PC-3 (cell line): ENCODE measurements around the gene SOX6. TPM values are rescaled to one million over a fixed set of nuclear protein-coding genes. Genes with fewer than 3 reads are reported as not detected.

ENCODE experiments used
- ATAC-seq: fragments of 200-7000 bp; cut with Tn5 transposase; 2 replicates; pipeline ENCODE4 v1.9.1; 2020; ENCODE audit warnings: mild to moderate bottlenecking, moderate library complexity
- BruUV-seq: library from RNA; stranded (reverse); fragments of 400-500 nt; replicated peaks from 2 replicates; lab custom pipeline; 2021; lab: Mats Ljungman, UMichigan
- CTCF ChIA-PET: fragments of 300-600 bp; sonication (Branson Sonifier 250); formaldehyde crosslinking; loops from one replicate; lab custom pipeline; 2022; ENCODE audit warnings: antibody characterized with exemption; lab: Charles Lee
- POLR2A ChIA-PET: fragments of 300-600 bp; sonication (Branson Sonifier 250); formaldehyde crosslinking; loops from one replicate; lab custom pipeline; 2022; ENCODE audit warnings: antibody characterized with exemption; ENCODE audit not compliant: unreplicated experiment; lab: Charles Lee
- DNase-seq: peaks from one replicate; pipeline ENCODE4 v3.0.0-alpha.2; 2015
- H2AFZ ChIP-seq: fragments of 300-600 bp; sonication (generic); 2 replicates; pipeline ENCODE4 v1.6.0; 2016; ENCODE audit warnings: antibody characterized with exemption, low read length
- H3F3A ChIP-seq: fragments of 300-600 bp; sonication (generic); one replicate; pipeline ENCODE4 v1.6.0; 2017; ENCODE audit warnings: antibody characterized with exemption, low read length, control low read depth, mild to moderate bottlenecking; ENCODE audit not compliant: unreplicated experiment
- H3K27ac ChIP-seq: fragments of 300-600 bp; sonication (generic); 2 replicates; pipeline ENCODE4 v1.5.1; 2016; ENCODE audit warnings: mild to moderate bottlenecking, low read length
- H3K27me3 ChIP-seq: fragments of 300-600 bp; sonication (generic); 2 replicates; pipeline ENCODE4 v1.6.1; 2016; ENCODE audit warnings: low read length, mixed read lengths
- H3K36me3 ChIP-seq: fragments of 300-600 bp; sonication (generic); 2 replicates; pipeline ENCODE4 v1.6.1; 2016; ENCODE audit warnings: low read depth, mixed run types, low read length, mixed read lengths
- H3K4me1 ChIP-seq: fragments of 300-600 bp; sonication (generic); 2 replicates; pipeline ENCODE4 v1.5.1; 2016; ENCODE audit warnings: low read length; ENCODE audit not compliant: insufficient read depth
- H3K4me2 ChIP-seq: fragments of 300-600 bp; sonication (generic); 2 replicates; pipeline ENCODE4 v1.6.0; 2016; ENCODE audit warnings: low read length
- H3K4me3 ChIP-seq: fragments of 300-600 bp; sonication (generic); 2 replicates; pipeline ENCODE4 v1.5.1; 2016; ENCODE audit warnings: mild to moderate bottlenecking, low read length, mixed read lengths
- H3K79me2 ChIP-seq: fragments of 300-600 bp; sonication (generic); 2 replicates; pipeline ENCODE4 v1.6.1; 2017; ENCODE audit warnings: low read length, mixed read lengths
- H3K9ac ChIP-seq: fragments of 300-600 bp; sonication (generic); 2 replicates; pipeline ENCODE4 v1.6.0; 2016; ENCODE audit warnings: mild to moderate bottlenecking, low read length
- H3K9me2 ChIP-seq: fragments of 300-600 bp; sonication (generic); replicated peaks from 2 replicates; pipeline ENCODE4 v1.6.1; 2016; ENCODE audit warnings: mixed run types, low read length, mixed read lengths
- H3K9me3 ChIP-seq: fragments of 300-600 bp; sonication (generic); 2 replicates; pipeline ENCODE4 v1.6.1; 2016; ENCODE audit warnings: low read length, mixed read lengths
- H4K20me1 ChIP-seq: fragments of 300-600 bp; sonication (generic); 2 replicates; pipeline ENCODE4 v1.6.1; 2016; ENCODE audit warnings: low read length, mixed read lengths
- CTCF ChIP-seq: fragments of 300-600 bp; sonication (generic); conservative IDR thresholded peaks from 2 replicates; pipeline ENCODE4 v1.5.1; 2017; ENCODE audit warnings: antibody characterized with exemption, low read depth, mild to moderate bottlenecking, low read length
- EZH2 ChIP-seq: fragments of 300-600 bp; sonication (generic); IDR thresholded peaks from one replicate; pipeline ENCODE4 v1.6.1; 2017; ENCODE audit warnings: antibody characterized with exemption, mild to moderate bottlenecking, low read length; ENCODE audit not compliant: unreplicated experiment
- EZH2phosphoT487 ChIP-seq: fragments of 300-600 bp; sonication (generic); IDR thresholded peaks from 2 replicates; pipeline ENCODE4 v1.6.1; 2018; ENCODE audit warnings: mild to moderate bottlenecking, antibody characterized with exemption, low read length, borderline replicate concordance
- intact Hi-C: fragments of 100-400 bp; cut with micrococcal nuclease; formaldehyde crosslinking; loops from 2 replicates; pipeline ENCODE4 v1.9.0; 2023
- total RNA-seq: library from RNA; depleted of rRNA; stranded (reverse); fragments of >200 nt; gene quantifications from 2 replicates; pipeline ENCODE4 v1.2.3, GENCODE V29; 2014

The SOX6 gene
- total RNA-seq, 1 experiment from 2014 or later = not detected

- ATAC-seq (no peak), DNase-seq (no peak)
- H3K9me2 ChIP-seq = no peaks in the 10 kb centered on the region
- TF ChIP-seq EZH2phosphoT487 = no peak
- no peak for TF ChIP-seq EZH2
- no peak for TF ChIP-seq CTCF
- no peak overlapping the region for H2AFZ ChIP-seq
- no peaks in the 10 kb centered on the region for H3F3A ChIP-seq
- H3K79me2 ChIP-seq = no peaks in the 10 kb centered on the region
- ChIA-PET CTCF (no interaction called here), POLR2A (no interaction called here)
- H3K4me1 ChIP-seq = no peaks in the 10 kb centered on the region
- no peaks in the 10 kb centered on the region for H3K27me3 ChIP-seq
- intact Hi-C loops = no loop called here
- H3K4me2 ChIP-seq = no peak overlapping the region
- H3K36me3 ChIP-seq = no peaks in the 10 kb centered on the region
- H3K9ac ChIP-seq = no peak overlapping the region
- no peaks in the 10 kb centered on the region for H4K20me1 ChIP-seq
- no TSS peak for BruUV-seq
- no peak overlapping the region for H3K27ac ChIP-seq
- no peak overlapping the region for H3K4me3 ChIP-seq
- no peaks in the 10 kb centered on the region for H3K9me3 ChIP-seq
Measured at GRCh38 chr11:16169541-16169940, 186.8 kb downstream of the SOX6 start.

GRCh38 chr11:16167706-16168487, 188.4 kb downstream of the SOX6 start:
- Histone ChIP-seq H3K27me3 (no peaks in the 10 kb centered on the region), H3K9ac (no peak overlapping the region), H2AFZ (no peak overlapping the region), H3K27ac (no peak overlapping the region), H3K4me2 (no peak overlapping the region), H3F3A (no peaks in the 10 kb centered on the region), H3K9me2 (no peaks in the 10 kb centered on the region), H3K9me3 (no peaks in the 10 kb centered on the region), H3K79me2 (no peaks in the 10 kb centered on the region), H4K20me1 (no peaks in the 10 kb centered on the region), H3K36me3 (no peaks in the 10 kb centered on the region), H3K4me3 (no peak overlapping the region), H3K4me1 (no peaks in the 10 kb centered on the region)
- BruUV-seq = no TSS peak
- DNase-seq (no peak), ATAC-seq (no peak)
- CTCF ChIA-PET = no interaction called here
- intact Hi-C loops = no loop called here
- no peak for TF ChIP-seq EZH2
- no peak for TF ChIP-seq EZH2phosphoT487
- no peak for TF ChIP-seq CTCF
- POLR2A ChIA-PET = no interaction called here

GRCh38 chr11:16166571-16166970, 189.8 kb downstream of the SOX6 start:
- intact Hi-C loops = no loop called here
- Histone ChIP-seq H3K36me3 (no peaks in the 10 kb centered on the region), H3K9ac (no peak overlapping the region), H3K4me1 (no peaks in the 10 kb centered on the region), H3F3A (no peaks in the 10 kb centered on the region), H3K27ac (no peak overlapping the region), H4K20me1 (no peaks in the 10 kb centered on the region), H3K27me3 (no peaks in the 10 kb centered on the region), H3K9me2 (no peaks in the 10 kb centered on the region), H3K9me3 (no peaks in the 10 kb centered on the region), H3K4me3 (no peak overlapping the region), H3K4me2 (no peak overlapping the region), H3K79me2 (no peaks in the 10 kb centered on the region), H2AFZ (no peak overlapping the region)
- DNase-seq (no peak), ATAC-seq (no peak)
- ChIA-PET CTCF (no interaction called here), POLR2A (no interaction called here)
- no peak for TF ChIP-seq CTCF
- TF ChIP-seq EZH2phosphoT487 = no peak
- no peak for TF ChIP-seq EZH2
- BruUV-seq = no TSS peak
